ENCODE measurements around the gene LINGO1. TPM values are rescaled to one million over a fixed set of nuclear protein-coding genes. Genes with fewer than 3 reads are reported as not detected.

The LINGO1 gene
- total and polyA plus RNA-seq, 9 of the 15 experiments (the other 6 are each of a cell fraction or from before 2014, with no cell fraction given) = 0.07 to 15.3 (median 2.1) TPM

DNA sequence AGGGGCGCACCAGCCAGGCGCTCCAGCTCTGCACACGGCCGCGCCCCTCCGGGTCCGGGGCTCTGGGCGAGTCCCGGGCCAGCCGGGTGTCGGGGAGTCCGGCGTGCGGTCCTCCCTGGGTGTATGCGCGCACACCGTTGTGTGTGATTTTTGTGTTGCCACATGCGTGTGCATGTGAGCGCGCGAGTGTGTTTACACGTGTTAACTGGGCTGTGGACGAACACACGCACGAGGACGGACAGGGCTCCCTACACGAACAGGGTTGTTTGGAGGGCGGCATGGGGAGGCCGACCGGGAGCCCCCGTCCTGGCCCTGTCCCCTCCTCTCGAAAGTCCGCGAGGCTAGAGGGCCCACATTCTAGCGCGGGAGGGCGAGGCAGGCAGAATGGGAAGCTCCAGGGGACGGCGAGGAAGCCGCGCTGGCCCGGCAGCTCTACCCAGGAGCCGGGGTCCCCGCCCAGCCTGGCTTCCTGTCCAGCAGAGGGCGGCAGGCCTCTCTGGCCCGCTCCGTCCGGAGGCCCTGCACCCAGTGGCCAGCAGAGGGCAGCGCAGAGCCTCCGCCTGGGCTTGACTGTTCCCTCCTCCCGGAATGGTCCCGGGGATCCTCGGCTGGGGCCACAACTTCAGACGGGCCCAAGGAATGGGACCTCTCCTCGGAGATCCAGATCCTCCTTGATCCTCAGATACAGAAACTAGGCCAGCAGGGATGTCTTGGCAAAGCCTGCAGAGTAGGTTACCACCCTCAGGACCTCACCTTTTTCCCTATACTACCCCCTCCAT, 611 bp upstream of the LINGO1 start (continued):
- TF ChIP-seq SPI1 (IDR thresholded peaks at IDR 0.05; ENCODE audit: borderline replicate concordance, low read depth, low read length) (no peak), ZBTB40 (IDR thresholded peaks at IDR 0.05) (peak; percentile 31; the same call in 1 of the 2 replicates), ZBTB40 (CRISPR knock-in tag; IDR thresholded peaks at IDR 0.05) (no peak), CBFA2T3 (IDR thresholded peaks at IDR 0.05) (no peak), SREBF2 (CRISPR knock-in tag; IDR thresholded peaks at IDR 0.05) (no peak), ZNF146 (CRISPR knock-in tag; IDR thresholded peaks at IDR 0.05; ENCODE audit: unreplicated experiment) (peak; percentile 5), ZNF134 (CRISPR knock-in tag; conservative IDR thresholded peaks at IDR 0.05) (no peak), ZBTB11 (CRISPR knock-in tag; IDR thresholded peaks at IDR 0.05) (no peak), CEBPB (tag; IDR thresholded peaks at IDR 0.05) (no peak), CHD1 (IDR thresholded peaks at IDR 0.05; ENCODE audit: low read length) (no peak), ARNT (IDR thresholded peaks at IDR 0.05) (no peak), RBM34 (IDR thresholded peaks at IDR 0.05; ENCODE audit: borderline replicate concordance, insufficient read depth, low read length) (no peak), TRIM25 (IDR thresholded peaks at IDR 0.05; ENCODE audit: borderline replicate concordance) (no peak)
